GM19397 (cell line): Measurements from ENCODE around the gene GPR135.

ENCODE experiments used
- ATAC-seq: cut with Tn5 transposase; IDR thresholded peaks from one replicate; pipeline ENCODE4 v1.9.1; 2021; ENCODE audit warnings: mild to moderate bottlenecking, moderate library complexity; ENCODE audit not compliant: unreplicated experiment

The GPR135 gene

GRCh38 chr14:59465316-59466135 is at the start of gene GPR135:
Gene GPR135 (minus strand): TSS chr14:59465380. CDS start chr14:59465226, 154 bp downstream.
- peak; percentile 39 for ATAC-seq

GRCh38 chr14:59511916-59512575 is 46.9 kb upstream of the GPR135 start:
- ATAC-seq: peak; percentile 52

GRCh38 chr14:59510966-59511365 is 45.8 kb upstream of the GPR135 start:
- ATAC-seq: no peak

- ATAC-seq: no peak
Observed at GRCh38 chr14:59510001-59510400, 44.8 kb upstream of the GPR135 start.

GRCh38 chr14:59509101-59509500 is 43.9 kb upstream of the GPR135 start:
- ATAC-seq: no peak

- ATAC-seq: peak; percentile 25
Observed at GRCh38 chr14:59507752-59508103, 42.5 kb upstream of the GPR135 start.

GRCh38 chr14:59507063-59507751 is 42.0 kb upstream of the GPR135 start:
- peak; percentile 83 for ATAC-seq

- ATAC-seq: no peak
Observed at GRCh38 chr14:59503256-59503655, 38.1 kb upstream of the GPR135 start.

GRCh38 chr14:59500732-59501131 is 35.6 kb upstream of the GPR135 start:
- no peak for ATAC-seq

- ATAC-seq: no peak
Observed at GRCh38 chr14:59492384-59492783, 27.2 kb upstream of the GPR135 start.

GRCh38 chr14:59490756-59491155 is 25.6 kb upstream of the GPR135 start:
- ATAC-seq: no peak

GRCh38 chr14:59484639-59485175 is 19.5 kb upstream of the GPR135 start:
- peak; percentile 43 for ATAC-seq

- peak; percentile 87 for ATAC-seq
Observed at GRCh38 chr14:59483819-59484638, 18.8 kb upstream of the GPR135 start, which contains the start of the genes JKAMP and L3HYPDH. Gene JKAMP (plus strand): TSS chr14:59484517. CDS start chr14:59484590, 73 bp downstream. Gene L3HYPDH (minus strand): TSS chr14:59484408. CDS start chr14:59484316, 92 bp downstream.

GRCh38 chr14:59483363-59483762 is 18.2 kb upstream of the GPR135 start:
- ATAC-seq: no peak

- no peak for ATAC-seq
Observed at GRCh38 chr14:59482541-59483331, 17.6 kb upstream of the GPR135 start.

- no peak for ATAC-seq
Observed at GRCh38 chr14:59481871-59482540, 16.8 kb upstream of the GPR135 start.

GRCh38 chr14:59481407-59481806 is 16.2 kb upstream of the GPR135 start:
- no peak for ATAC-seq

GRCh38 chr14:59480166-59480565 is 15.0 kb upstream of the GPR135 start:
- ATAC-seq: no peak

- no peak for ATAC-seq
Observed at GRCh38 chr14:59478540-59478939, 13.4 kb upstream of the GPR135 start.
